ENCODE data around the gene GABRD. TPM values are rescaled to one million over a fixed set of nuclear protein-coding genes. Genes with fewer than 3 reads are reported as not detected.

The GABRD gene
- total and polyA plus RNA-seq, 2 experiments from 2014 or later: 2.1 to 5.1 TPM

DNA sequence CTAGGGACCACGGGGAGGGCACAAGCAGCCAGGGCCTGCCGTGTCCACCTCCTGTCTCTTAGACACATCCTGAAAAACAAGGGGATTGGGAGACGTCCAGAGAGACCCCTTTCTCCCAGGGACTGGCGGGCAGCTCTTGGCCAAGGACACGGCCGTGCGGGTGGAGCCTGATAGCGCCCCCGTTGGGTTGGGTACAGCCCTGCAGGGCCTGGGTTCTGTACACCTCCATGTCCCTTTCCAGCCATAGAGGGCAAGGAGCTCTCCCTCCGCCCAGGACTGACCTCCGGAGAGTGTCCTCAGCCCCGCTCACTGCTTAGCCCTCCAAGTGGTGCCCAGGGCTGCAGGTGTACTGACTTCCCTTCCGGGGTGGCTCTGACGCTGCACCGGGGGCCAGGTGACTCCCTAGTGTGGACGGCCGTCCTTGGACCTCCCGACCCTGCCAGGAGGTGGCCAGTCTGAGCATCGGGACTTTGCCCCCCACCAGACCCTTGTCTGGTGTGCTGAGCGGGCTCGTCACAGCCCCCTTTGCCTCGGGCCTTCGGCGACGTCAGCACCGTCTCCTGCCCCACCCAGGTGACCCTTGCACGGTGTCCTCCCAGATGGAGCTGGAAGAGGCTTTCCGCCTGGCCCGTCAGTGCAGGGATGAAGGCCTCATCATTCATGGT, 36.9 kb downstream of the GABRD start (continued):
- TF ChIP-seq CTCF (conservative IDR thresholded peaks at IDR 0.05; ENCODE audit: low read depth in 2 of 2): peak; percentile 22 to 43; a peak in 3 of 4 replicates

- Histone ChIP-seq H3K4me2 (no peak overlapping the region), H3K79me2 (replicated peaks; ENCODE audit: insufficient read depth) (peaks cover 29% of the 10 kb centered on the region), H3K36me3 (ENCODE audit: insufficient read depth) (peaks cover 3% of the 10 kb centered on the region; the same call in 1 of the 2 replicates), H3K4me1 (ENCODE audit: insufficient read depth) (no peaks in the 10 kb centered on the region), H3K9me2 (ENCODE audit: insufficient read depth) (no peaks in the 10 kb centered on the region), H2AFZ (no peak overlapping the region), H3F3A (replicated peaks; ENCODE audit: low read depth) (no peaks in the 10 kb centered on the region), H4K20me1 (replicated peaks; ENCODE audit: insufficient read depth) (peaks cover 12% of the 10 kb centered on the region), H3K4me3 (no peak overlapping the region), H3K27ac (ENCODE audit: low read depth) (no peak overlapping the region), H3K27me3 (ENCODE audit: insufficient read depth) (no peaks in the 10 kb centered on the region)
- DNase-seq (ENCODE audit: low spot score) (no peak), ATAC-seq (no peak)
- Mint-ChIP-seq H3K9me3 (no peaks in the 10 kb centered on the region), H3K4me1 (peaks cover 3% of the 10 kb centered on the region), H3K36me3 (ENCODE audit: low read depth) (peaks cover 24% of the 10 kb centered on the region), H3K27ac (no peak overlapping the region), H3K4me3 (no peak overlapping the region), H3K27me3 (ENCODE audit: insufficient read depth, low read depth, poor library complexity) (peaks cover 2% of the 10 kb centered on the region)
- TF ChIP-seq, protein P1, sequence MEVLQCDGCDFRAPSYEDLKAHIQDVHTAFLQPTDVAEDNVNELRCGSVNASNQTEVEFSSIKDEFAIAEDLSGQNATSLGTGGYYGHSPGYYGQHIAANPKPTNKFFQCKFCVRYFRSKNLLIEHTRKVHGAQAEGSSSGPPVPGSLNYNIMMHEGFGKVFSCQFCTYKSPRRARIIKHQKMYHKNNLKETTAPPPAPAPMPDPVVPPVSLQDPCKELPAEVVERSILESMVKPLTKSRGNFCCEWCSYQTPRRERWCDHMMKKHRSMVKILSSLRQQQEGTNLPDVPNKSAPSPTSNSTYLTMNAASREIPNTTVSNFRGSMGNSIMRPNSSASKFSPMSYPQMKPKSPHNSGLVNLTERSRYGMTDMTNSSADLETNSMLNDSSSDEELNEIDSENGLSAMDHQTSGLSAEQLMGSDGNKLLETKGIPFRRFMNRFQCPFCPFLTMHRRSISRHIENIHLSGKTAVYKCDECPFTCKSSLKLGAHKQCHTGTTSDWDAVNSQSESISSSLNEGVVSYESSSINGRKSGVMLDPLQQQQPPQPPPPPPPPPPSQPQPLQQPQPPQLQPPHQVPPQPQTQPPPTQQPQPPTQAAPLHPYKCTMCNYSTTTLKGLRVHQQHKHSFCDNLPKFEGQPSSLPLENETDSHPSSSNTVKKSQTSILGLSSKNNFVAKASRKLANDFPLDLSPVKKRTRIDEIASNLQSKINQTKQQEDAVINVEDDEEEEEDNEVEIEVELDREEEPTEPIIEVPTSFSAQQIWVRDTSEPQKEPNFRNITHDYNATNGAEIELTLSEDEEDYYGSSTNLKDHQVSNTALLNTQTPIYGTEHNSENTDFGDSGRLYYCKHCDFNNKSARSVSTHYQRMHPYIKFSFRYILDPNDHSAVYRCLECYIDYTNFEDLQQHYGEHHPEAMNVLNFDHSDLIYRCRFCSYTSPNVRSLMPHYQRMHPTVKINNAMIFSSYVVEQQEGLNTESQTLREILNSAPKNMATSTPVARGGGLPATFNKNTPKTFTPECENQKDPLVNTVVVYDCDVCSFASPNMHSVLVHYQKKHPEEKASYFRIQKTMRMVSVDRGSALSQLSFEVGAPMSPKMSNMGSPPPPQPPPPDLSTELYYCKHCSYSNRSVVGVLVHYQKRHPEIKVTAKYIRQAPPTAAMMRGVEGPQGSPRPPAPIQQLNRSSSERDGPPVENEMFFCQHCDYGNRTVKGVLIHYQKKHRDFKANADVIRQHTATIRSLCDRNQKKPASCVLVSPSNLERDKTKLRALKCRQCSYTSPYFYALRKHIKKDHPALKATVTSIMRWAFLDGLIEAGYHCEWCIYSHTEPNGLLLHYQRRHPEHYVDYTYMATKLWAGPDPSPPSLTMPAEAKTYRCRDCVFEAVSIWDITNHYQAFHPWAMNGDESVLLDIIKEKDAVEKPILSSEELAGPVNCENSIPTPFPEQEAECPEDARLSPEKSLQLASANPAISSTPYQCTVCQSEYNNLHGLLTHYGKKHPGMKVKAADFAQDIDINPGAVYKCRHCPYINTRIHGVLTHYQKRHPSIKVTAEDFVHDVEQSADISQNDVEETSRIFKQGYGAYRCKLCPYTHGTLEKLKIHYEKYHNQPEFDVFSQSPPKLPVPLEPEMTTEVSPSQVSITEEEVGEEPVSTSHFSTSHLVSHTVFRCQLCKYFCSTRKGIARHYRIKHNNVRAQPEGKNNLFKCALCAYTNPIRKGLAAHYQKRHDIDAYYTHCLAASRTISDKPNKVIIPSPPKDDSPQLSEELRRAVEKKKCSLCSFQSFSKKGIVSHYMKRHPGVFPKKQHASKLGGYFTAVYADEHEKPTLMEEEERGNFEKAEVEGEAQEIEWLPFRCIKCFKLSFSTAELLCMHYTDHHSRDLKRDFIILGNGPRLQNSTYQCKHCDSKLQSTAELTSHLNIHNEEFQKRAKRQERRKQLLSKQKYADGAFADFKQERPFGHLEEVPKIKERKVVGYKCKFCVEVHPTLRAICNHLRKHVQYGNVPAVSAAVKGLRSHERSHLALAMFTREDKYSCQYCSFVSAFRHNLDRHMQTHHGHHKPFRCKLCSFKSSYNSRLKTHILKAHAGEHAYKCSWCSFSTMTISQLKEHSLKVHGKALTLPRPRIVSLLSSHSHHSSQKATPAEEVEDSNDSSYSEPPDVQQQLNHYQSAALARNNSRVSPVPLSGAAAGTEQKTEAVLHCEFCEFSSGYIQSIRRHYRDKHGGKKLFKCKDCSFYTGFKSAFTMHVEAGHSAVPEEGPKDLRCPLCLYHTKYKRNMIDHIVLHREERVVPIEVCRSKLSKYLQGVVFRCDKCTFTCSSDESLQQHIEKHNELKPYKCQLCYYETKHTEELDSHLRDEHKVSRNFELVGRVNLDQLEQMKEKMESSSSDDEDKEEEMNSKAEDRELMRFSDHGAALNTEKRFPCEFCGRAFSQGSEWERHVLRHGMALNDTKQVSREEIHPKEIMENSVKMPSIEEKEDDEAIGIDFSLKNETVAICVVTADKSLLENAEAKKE (CRISPR knock-in tag; IDR thresholded peaks at IDR 0.05): no peak
Measured at GRCh38 chr1:2056955-2057590, 37.9 kb downstream of the GABRD start.
